HS-5 (cell line): ENCODE results near the gene TRIM14.
"Not testable (repeated sequence)": the region's sequence is repeated elsewhere in the genome, so short reads cannot be mapped to it uniquely, and the experiment has no call there.

Experiments
- DNase-seq: peaks from one replicate; pipeline ENCODE4 v3.0.0-alpha.2; 2012; ENCODE audit warnings: low read depth

TRIM14 gene

DNA sequence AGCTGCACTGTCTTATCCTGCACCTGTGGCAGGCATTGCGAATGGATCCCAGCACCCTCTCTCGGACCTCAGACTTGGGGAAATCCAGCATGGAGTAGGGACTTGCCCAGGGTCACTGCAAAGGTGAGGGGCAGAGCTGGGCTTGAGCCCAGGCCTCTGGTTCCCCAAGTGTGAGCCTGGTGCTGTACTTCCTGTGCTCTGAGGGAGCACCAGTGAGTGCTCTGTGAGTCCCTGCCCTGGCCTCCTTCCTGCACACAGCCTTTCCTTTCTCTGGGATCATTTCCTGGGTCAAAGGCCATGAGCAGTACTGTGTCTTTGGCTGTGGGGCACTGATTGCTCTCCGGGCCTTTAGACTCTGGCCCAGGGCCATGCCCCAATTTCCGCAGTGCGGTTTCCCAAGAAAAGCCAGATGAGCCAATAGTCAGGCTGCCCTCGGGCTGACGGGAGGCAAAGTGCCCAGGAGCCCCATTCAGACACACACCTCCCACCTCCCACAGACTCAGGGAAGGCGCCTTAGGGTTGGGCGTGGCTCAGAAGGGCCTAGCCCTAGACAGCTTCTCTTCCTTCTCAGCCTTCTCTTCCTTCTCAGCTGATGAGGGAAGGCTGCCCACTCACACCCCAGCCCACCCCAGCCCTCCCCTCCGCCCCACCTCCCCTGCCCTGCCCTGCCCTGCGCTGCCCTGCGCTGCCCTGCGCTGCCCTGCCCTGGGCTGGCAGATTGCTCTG is 23.3 kb upstream of the TRIM14 start:
- DNase-seq: no peak

DNA sequence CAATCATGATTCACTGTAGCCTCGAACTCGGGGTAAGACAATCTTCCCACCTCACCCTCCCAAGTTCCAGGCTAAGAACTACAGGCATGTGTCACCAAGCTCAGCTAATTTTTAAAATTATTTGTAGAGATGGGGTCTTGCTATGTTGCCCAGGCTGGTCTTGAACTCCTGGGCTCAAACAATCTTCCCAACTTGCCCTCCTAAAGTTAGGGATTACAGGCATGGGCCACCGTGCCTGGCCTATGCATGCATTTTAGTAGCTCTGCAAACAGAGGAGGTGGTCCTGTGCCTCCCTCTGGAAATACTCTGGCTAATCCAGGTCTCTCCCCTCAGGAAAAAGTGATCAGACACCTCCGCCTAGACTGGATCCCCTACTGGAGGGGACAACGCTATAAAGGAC is 21.5 kb upstream of the TRIM14 start:
- DNase-seq: no peak

DNA sequence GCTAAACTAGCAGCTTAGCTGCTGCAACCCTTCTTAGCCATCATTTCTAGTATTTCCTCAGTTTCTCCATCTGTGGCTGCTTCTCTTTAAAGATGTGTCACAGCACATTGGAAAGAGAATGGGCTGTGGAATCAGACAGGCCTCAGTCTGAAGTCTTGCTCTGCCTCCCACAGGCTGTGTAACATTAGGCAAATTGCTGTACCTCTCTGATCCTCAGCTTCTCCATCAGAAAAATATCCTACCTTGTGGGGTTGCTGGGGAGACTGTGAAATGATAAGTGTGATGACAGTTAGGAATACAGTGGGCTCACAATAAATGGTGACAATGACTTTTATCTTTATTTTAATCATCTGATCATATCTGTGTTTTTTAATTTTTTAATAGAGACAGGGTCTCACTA is 17.5 kb upstream of the TRIM14 start:
- no peak for DNase-seq

DNA sequence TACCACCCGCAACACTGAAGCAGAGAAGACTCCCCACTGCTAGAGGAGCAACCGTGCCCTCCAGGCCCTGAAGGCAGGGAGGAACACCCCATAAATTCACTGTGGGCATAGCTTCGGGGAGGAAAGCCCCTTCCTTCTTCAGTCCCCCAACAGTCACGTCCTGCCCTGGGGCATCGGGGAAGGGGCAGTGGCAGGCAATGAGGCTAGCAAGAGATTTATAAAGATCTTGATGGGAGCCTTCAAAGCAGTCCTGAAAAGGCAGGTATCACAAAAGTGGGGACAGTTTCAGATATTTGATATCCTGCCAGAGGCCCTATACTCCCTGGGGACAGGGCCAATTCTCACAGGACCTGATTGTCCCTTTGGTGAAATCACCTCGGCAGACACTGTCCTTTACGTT is 16.9 kb upstream of the TRIM14 start:
- no peak for DNase-seq

DNA sequence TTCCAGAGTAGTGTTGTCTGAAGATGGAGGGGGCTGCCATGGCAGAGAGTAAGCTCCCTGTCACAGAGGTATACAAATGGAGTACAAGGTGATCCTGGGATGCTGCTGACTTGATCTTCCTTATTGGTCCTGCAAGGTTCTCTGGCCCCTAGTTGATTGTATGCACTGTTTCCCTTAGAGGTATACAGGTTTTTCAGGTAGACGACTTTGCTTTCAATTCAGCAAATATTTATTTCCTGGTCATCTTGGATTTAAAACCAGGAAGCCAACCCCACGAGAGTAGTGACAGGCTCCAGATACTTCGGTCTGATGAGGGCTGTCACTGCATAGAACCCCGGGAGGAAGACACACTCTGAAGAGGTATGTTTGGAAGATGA is 16.5 kb upstream of the TRIM14 start:
- DNase-seq: no peak

DNA sequence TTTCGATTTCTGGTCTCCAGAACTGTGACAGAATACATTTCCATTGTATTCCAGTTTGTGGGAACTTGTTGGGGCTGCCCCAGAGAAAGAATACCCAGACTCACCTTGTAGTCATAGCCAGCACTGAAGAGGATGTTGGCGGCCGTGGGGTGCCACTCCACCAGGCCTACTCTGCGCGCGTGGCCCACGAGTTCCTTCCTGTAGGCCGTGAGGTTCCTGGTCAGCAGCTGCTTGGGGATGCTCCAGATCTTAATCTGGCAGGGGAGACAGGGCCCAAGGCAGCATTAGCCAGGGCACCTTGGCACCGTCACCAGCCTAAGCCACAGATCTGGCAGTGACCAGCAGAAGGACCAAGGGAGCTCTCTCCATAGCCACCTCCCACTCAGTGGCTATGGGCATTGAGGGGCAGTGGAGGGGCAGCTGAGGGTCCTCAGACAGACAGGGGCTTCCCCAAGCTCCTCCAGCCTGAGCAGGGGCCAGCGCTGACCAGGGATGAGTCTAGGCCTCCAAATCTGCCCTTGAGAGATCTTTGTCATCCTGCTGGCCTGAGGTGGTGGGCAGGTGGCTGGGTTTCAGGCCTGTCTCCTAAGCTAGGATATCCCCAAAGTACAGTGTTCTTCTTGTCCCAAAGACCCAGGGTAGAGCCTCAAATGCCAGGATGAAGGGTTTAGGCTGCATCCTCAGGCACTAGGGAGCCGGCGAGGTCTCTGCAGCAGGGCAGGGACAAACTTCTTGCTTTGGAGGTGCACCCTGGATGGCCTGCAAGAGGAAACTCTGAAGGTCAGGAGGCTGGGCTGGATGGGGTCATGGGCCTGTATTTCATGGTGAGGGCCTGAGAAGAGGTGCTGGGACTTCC is 15.9 kb upstream of the TRIM14 start:
- DNase-seq: no peak

DNA sequence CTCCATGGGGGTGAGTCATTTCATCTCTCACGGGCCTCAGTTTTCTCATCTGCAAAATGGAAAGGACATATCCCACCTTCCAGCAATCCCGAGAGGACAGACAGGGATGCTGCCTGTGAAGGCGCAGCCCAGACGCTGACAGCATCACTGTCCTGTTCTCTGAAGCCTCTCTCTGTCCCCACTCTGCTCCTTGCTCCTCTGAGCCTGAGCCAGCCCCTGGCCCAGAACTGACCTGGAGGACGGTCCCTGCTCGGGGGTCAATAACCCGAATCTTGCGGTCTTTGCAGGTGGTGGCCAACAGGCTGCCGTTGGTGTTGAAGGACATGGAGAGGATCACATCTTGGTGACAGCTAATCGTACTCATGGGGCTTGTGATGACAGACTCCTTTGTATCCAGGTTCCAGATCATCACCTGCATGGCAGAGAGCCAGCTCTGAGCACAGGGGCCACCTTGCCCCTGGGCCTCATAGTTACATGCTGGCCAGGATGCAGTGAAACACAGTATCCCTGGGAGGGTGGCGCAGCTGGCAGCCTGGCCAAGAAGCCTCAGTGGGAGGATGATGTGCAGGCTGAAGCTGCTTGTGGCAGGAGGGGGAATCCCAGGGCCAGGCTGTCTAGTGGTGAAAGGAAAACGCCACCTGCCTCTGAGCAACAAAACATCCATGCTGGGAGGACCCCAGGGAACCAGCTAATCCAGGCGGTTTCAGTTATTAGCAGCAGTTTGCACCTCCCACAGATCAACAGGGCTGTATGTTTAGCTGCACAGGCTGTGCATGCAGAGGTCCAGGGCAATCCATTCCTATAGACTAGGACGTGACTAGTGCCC is 14.0 kb upstream of the TRIM14 start:
- no peak for DNase-seq

DNA sequence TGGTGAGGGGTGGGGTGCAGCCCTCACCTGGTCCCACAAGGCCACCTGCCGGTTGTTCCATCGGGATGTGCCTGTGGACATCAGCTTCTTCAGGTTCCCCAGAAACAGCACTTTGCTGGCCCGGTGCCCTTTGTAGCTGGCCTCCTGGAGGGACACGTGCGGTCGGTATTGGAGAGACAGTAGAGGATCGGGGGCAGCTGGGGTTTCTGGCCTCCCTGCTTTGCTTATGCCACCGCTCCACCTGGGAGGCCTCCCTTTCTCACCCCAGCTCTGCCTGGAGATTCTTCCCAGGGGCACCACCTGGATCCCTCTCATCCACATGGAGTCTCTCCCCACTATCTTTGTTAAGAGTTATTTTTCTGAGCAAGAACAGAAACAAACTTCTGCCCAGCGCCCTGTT is 13.1 kb upstream of the TRIM14 start:
- DNase-seq: no peak

DNA sequence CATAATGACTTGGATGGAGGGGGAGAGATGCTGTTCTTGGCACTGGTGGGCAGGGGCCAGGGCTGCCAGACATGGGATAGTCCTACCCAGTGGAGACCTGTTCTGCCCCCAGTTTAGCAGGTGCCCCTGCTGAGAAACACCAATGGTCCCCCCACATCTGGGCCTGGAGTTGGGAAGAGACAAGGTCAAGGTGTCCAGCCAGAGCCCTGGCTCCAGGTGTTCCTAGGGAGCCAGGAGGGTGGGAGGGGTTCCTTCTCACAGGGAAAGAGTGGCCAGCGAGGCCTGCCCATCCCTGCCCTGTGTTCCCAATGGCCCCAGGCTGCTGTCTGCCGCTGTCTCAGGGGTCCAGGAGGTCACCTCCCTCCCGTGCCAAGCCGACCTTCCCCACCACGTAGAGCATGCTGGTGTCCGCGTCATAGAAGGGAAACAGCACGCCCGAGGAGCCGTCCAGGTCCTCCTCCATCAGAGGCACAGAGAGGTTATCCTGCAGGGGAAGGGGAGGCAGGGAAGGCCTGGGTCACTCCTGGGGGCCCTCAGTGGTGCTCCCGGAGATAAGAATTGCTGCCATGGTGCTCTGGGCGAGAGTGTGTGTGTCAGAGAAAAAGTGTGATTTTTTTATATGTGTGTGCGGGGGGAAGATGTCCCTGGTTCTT is 11.7 kb upstream of the TRIM14 start:
- DNase-seq: no peak

DNA sequence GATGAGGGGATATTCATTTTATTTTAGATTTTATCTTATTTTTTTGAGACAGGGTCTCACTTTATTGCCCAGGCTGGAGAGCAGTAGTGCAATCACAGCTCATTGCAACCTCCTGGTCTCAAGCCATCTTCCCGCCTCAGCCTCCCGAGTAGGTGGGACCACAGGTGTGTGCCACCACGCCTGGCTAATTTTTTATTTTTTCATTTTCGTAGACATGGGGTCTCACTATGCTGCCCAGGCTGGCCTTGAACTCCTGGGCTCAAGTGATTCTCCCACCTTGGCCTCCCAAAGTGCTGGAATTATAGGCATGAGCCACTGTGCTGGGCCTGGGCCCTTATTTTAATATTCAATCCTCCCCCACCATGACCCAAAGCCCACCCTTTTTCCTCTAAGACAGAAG is 11.0 kb upstream of the TRIM14 start:
- not testable (repeated sequence) for DNase-seq

DNA sequence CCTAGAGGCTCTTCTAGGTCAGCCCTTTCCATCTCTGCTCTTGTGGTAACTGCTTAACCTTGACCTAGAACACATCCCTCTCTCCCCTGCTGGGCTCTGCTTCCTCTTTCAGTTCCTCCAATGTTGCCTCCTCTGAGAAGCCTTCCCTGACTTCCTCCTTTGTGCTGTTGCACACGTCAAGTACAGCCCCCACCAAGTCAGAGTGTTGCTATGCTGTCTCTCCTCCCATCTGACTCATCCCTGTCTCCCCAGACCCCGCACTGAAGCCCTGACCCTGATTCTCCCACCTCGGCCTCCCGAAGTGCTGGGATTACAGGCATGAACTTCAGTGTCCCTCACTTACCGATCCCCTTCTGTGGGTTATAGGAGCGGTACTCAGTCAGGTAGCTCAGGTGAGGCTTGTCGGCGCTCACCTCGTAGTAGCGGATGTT is 10.4 kb upstream of the TRIM14 start:
- no peak for DNase-seq

DNA sequence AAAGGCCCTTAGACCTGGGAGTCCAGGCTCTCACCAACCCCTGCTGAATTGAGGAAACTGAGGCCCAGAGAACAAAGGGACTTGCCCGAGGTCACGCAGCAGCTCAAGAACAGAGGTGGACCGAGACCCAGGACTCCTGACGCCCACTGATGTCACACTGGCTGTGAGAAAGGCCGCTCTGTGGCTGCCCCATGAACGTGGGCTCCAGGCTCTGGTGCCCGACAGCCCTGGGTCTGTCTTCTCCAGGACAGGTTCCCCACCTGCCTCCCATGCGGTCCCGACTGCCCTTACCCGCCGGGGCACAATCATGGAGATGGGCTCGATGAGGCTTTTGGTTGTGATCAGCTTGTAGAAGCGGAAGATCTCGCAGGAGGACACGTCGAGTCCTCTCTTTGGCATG is 9.3 kb upstream of the TRIM14 start:
- DNase-seq: no peak

DNA sequence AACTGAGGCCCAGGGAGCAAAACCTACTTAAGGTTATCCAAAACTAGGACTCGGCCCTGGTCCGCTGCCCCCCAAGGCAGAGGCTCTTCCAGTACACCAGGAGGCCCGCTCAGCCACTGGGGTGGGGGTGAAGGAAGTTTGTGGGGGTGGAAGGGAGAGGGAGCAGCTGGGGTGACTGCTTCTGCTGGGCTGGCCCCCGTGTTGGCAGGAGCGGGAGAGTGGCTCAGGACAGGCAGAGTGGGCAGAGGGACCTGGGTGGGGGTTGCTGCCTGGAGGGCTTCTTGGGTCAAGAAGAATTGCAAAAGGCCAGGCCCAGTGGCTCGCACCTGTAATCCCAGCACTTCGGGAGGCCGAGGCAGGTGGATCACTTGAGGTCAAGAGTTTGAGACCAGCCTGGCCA is 8.2 kb upstream of the TRIM14 start:
- no peak for DNase-seq

DNA sequence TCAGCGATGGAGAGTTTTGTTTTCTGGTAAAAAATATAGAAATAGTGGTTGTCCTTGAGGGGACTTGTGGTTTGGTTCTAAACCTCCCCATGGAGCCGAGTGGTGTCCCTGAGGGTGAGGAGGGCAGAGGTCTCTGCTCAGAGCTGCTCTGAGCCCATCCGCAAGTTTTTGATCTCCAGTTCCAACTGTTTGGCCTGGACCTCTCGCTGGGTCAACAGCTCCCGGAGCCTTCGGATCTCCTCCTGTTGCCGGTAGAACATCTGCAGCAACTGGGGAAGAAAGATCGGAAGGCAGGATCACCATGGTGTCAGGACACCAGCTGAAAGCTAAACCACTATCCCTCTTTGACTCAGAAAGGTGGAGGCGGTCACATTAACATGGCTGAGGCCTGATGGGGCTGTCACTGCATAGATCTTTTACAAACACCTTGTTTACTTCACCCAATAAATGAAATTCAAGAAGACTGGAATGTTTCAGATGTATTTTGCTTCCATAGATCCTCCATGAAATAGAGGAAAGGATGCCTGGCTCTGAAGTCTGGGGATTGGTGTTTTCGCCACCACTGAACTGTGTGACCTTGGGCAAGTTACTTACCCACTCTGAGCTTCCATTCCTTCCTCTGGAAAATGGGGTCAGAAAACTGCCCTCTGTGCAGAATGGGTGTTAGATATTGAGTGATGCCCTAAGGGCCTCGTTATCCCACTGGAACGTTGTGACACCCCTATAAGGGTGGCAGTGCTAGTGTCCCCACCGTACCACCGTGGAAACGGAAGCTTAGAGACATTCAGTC is 5.8 kb upstream of the TRIM14 start:
- no peak for DNase-seq

DNA sequence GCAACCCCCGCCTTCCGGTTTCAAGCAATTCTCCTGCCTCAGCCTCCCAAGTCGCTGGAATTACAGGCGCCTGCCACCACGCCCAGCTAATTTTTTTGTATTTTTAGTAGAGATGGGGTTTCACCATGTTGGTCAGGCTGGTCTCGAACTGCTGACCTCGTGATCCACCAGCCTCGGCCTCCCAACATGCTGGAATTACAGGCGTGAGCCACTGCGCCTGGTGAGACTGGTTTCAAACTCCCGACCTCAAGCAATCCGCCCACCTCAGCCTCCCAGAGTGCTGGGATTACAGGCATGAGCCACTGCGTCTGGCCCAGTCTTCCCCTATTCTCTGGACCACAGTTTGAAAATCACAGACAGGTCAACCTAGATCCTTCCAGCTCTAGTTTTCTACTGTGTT is 5.1 kb upstream of the TRIM14 start:
- not testable (repeated sequence) for DNase-seq

DNA sequence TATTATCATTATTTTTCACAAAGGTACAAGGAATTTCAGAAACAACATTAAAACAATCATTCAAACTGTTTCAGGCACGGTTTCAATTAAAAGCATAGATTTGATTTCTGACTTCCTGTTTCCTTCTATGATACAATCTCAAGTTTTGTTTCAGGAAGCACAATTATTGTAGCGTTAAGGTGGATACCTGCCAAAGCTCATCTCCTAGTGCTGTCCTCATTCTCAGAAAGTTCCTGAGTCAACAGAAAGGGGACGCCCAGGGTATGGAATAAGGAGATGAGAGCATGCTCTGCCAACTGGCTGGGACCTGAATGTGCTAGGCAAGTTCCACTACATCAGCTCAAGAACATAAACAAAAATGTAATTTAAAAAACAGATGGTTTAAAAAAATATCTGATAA is 2.0 kb upstream of the TRIM14 start:
- no peak for DNase-seq

DNA sequence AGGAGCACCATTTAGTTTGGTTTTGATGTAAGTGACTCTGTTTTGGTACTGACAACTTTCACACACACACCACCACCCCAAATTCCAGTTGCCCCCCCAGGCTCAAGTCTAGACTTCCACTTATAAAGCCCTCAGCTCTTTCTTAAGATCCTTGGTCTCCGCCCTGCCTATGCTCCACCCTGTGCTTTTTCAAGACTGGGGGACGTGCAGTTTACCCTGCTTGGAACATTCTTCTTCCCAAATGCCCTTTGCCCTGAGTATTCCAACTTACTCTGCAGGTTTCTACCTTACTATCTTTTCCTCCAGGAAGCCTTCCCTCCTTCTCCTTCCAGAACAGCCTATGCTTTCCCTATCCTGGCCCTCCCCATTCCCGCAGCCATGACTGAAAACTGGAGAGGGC is 1.5 kb upstream of the TRIM14 start:
- no peak for DNase-seq

DNA sequence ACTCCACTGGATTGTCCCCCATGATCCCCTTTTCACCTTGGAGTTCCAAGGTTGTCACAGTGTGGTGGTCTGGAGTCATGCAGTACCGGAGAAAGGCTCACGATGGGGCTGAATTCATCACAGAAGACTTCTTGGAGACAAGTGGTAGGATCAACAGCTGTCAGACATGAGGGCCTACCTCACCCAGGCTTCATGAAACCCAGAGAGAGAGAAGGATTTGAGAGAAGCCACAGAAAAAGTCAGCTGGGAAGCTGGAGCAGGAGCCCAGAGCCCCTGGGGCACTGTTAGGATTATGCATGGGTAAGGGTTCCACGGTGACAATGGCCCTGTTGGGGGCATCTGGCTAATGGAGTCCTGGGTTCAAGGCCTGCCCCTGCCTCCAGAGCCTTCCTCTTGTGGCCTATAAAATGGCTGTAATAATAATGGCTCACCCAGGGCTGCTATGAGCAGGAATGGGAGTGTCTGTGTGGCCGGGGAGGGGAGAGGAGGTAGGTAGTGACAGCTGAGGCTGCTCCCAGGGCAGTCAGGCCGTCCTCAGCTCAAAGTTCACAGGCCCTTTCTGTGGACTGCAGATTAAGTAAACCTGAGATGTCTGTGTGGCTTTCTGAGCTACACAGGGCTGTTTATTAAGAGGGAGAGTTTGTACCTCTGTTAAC is 910 bp downstream of the TRIM14 start:
- peak; percentile 2 for DNase-seq

DNA sequence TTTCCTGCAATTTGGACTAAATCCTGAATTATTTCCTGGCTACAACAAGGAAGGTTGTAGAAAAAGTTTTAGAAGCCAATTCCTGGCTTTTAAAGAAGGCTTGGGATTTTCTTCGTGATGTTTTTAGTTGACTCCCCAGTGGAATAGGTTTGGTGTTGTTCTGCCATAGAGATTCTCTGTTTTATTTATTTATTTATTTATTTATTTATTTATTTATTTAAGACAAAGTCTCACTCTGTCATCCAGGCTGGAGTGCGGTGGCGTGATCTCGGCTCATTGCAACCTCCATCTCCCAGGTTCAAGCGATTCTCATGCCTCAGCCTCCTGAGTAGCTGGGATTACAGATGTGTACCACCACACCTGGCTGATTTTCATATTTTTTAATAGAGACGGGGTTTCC is 1.9 kb downstream of the TRIM14 start:
- DNase-seq: not testable (repeated sequence)

DNA sequence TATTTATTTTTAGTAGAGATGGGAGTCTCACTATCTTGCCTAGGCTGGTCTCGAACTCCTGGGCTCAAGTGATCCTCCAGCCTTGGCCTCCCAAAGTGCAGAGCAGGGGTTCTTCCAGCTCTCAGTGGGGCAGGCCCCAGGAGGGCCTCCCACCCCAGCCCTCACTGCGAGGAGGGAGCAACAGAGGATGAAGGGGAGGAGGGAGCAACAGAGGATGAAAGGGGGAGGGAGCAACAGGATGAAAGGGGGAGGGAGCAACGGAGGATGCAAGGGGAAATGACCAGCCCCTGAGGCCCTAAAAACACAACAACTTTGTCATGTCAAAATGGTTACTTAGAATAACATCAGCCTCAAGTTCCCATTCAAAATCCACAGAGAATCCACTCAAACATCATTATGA is 10.0 kb downstream of the TRIM14 start:
- no peak for DNase-seq

DNA sequence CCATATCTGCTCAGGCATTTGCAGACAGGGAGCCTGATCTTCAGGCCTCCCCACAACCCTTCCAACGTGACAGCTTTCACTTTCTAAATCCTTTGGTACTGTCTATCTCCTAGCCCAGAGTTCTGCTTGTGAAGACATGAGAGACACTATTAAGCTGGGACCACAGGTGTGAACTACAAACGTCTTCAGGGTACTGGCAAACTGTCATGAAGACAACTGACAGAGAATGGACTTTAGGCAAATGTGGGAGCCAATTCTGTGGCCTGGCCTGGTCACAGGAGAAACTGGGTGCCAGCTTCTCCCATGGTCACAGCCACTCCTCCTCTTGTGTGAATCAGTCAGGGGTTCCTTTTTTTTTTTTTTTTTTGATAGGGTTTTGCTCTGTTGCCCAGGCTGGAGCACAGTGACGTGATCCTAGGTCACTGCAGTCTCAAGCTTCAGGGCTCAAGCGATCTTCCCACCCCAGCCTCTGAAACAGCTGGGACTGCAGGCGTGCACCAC is 10.4 kb downstream of the TRIM14 start:
- no peak for DNase-seq
